ENCODE results near the gene TMEM82. TPM values are rescaled to one million over a fixed set of nuclear protein-coding genes. Genes with fewer than 3 reads are reported as not detected.

TMEM82 gene
- total and polyA plus RNA-seq, 3 donors from 2014 or later: not detected

DNA sequence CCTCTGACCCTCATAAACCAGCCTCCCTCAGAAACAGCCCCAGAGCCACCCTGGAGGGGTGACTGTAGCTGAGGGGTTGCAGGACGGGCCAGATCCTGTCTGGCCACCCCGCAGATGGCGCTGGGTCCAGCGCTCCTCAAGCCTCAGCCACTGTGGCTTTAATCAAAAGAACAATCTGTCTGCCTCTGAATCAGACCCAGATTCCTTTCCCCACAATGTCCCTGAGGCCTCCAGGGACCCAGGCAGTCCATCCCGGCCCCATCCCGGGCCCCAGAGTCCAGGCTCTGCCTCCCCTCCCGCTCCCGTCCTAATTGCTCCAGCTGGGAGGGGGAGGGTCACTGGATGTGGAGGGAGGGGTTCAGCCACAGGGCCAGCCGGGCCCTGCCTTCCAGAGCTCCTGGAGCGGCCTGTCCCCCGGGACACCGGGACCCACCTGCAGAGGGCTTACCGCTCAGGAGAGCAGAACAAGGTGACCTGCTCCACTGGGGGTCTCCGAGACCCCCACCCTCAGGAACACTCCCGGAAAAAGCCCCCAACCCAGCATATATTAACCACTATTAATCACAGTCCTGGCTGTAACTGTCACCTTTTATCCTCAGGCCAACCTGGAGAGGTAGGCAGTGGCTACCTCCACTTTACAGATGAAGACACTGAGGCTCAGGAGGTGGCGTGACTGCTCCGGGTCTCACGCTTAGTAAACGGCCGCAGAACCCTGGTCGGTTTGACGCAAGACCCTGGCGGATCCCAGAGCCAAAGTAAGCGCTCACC is 15.5 kb downstream of the TMEM82 start:
- Histone ChIP-seq H3K27ac (peak overlapping the region; percentile 89 to 93), H3K4me3 (peak overlapping the region; percentile 61 to 76), H3K36me3 (ENCODE audit: low read depth, missing control alignments) (no peaks in the 10 kb centered on the region), H3K4me1 (peaks cover 36% of the 10 kb centered on the region), H3K9me3 (no peaks in the 10 kb centered on the region), H3K27me3 (no peaks in the 10 kb centered on the region)
- DNase-seq: peak; percentile 29
- no peak for TF ChIP-seq CTCF (IDR thresholded peaks at IDR 0.05)
- no peak for TF ChIP-seq POLR2A (IDR thresholded peaks at IDR 0.05)
- intact Hi-C loops (cut with DNase I; ENCODE audit: low total_unique reads): no loop called here
- 1 to 14% methylated on average over 15 to 24 of the region's 24 CpGs for WGBS, 2 donors

DNA sequence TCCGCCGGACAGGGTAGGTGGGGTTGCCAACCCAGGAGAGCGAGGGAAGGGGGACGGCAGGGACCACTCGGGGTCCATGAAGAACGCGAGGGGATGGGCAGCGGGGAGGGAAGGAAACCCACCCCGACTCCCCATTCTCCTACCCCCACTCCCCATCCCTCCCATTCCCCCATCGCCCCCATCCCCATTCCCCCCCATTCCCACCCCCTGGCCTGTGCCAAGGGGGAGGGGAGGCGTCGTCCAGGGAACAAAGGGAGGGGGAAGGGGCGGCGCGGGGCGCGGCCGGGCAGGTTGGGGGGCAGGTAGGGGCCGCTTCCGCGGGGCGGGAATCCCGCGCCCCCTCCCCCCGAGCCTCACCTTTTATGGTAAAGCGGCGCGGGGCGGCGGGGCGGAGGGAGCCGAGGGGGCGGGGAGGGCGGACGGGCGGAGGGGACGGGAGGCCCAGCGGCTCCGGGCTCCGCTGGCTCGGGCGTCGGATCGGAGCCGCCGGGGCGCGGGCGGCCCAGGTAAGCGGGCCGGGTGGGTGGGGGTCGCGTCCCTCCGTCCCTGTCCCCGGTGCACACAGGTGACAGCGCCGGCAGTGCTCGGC is 16.1 kb downstream of the TMEM82 start, which contains the start of gene FBLIM1:
Gene FBLIM1 (plus strand): TSS at position 453 of the 589 bp plus-strand sequence. CDS start 6,189 bp downstream, outside the sequence.
- WGBS, 2 donors: 2 to 12% methylated on average over 9 of the region's 58 CpGs
- H3K9me3 ChIP-seq: no peaks in the 10 kb centered on the region
- intact Hi-C loops (cut with DNase I; ENCODE audit: low total_unique reads): no loop called here
- H3K4me1 ChIP-seq: peaks cover 36% of the 10 kb centered on the region
- peak within 1 kb of the TSS; percentile 61 to 76 for H3K4me3 ChIP-seq
- peak within 1 kb of the TSS; percentile 89 to 93 for H3K27ac ChIP-seq
- H3K27me3 ChIP-seq: no peaks in the 10 kb centered on the region
- no peak for DNase-seq
- no peak for TF ChIP-seq CTCF (IDR thresholded peaks at IDR 0.05)
- TF ChIP-seq POLR2A (IDR thresholded peaks at IDR 0.05): no peak
- H3K36me3 ChIP-seq (ENCODE audit: low read depth, missing control alignments): no peaks in the 10 kb centered on the region

DNA sequence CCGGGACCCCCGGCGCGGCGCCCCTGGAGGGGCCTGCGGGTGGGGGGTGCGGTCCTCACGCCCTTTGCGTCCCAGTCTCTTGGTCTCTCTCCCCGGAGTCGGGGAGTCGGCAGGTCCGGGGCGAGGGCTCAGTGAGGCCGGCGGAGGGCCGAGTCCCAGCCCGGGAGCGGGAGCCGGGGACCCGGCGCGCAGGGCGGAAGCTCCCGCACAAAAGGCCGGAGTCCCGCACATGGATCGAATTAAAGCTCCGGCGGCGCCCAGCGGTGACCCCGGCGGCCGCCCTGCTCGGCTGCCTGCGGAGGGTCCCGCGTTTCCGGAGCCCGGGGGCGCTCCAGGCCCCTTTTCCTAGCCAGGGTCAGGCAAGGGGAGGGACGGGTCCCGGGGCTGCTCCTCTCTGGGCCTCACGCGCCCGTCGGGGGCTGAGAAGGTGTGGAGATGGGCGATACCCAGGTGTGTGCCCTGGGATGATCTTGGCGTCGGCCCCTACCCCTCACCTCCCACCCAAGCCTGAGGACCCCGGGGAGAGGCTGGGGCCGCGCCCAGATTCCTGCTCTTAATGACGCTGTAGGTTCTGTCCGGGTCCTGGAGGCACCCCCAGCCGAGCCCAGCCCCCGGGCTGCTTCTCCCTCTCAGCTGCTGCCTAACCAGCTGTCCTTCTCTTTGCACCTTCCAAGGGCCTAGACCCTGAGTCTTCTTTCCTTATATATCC is 16.8 kb downstream of the TMEM82 start:
- TF ChIP-seq CTCF (IDR thresholded peaks at IDR 0.05) (no peak), POLR2A (IDR thresholded peaks at IDR 0.05) (no peak)
- intact Hi-C loops (cut with DNase I; ENCODE audit: low total_unique reads): no loop called here
- H3K27me3 ChIP-seq: no peaks in the 10 kb centered on the region
- H3K9me3 ChIP-seq: no peaks in the 10 kb centered on the region
- WGBS, 2 donors: 3 to 5% methylated on average over 15 to 43 of the region's 58 CpGs
- DNase-seq: no peak
- H3K36me3 ChIP-seq (ENCODE audit: low read depth, missing control alignments): no peaks in the 10 kb centered on the region
- H3K4me1 ChIP-seq: peaks cover 36% of the 10 kb centered on the region
- H3K27ac ChIP-seq: peak overlapping the region; percentile 89 to 93
- peak overlapping the region; percentile 61 to 76 for H3K4me3 ChIP-seq

DNA sequence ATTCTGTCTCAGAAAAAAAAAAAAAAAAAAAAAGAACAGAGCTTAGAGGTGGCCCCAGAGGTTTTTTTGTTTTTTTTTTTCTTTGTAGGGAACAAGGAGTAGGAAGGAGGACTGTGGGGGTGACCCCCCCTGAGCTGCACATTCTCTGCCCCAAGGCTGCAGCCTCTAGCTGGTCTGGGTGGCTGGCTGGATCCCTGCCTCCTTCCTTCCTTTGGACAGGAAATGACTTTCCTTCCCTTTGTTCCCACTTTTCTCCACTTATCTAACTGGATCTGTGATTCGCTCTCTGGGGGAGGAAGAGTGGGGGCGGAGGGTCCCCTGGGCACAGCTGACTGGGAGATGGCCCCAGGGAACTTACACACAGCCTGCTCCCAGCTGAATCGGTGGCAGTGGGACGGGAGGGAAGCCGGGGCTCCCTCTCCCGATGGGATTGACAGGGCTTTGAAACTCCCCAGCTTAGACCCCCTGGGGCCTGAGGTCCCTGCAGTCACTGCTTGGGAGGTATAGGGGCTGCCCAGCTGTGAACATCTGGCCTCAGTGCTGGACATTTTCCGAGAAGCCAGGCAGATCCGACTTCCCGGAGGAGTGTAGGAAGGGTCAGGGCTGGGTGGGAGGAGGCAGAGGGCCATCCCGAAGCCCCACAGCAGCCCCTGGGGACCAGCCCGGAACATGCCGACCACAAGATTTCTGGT is 18.4 kb downstream of the TMEM82 start:
- TF ChIP-seq CTCF (IDR thresholded peaks at IDR 0.05): no peak
- no peak for TF ChIP-seq POLR2A (IDR thresholded peaks at IDR 0.05)
- intact Hi-C loops (cut with DNase I; ENCODE audit: low total_unique reads): no loop called here
- H3K27ac ChIP-seq: peak overlapping the region; percentile 89 to 93
- no peaks in the 10 kb centered on the region for H3K9me3 ChIP-seq
- 34% methylated on average over 12 of the region's 12 CpGs for WGBS, 2 donors
- peak; percentile 73 for DNase-seq
- H3K4me3 ChIP-seq: peak overlapping the region in 1 of 2 donors; percentile 76
- H3K27me3 ChIP-seq: no peaks in the 10 kb centered on the region
- H3K36me3 ChIP-seq (ENCODE audit: low read depth, missing control alignments): no peaks in the 10 kb centered on the region
- H3K4me1 ChIP-seq: peaks cover 36% of the 10 kb centered on the region
